HG02884 (cell line): Measurements from ENCODE around the gene RPTN.

ENCODE experiments used
- ATAC-seq: cut with Tn5 transposase; IDR thresholded peaks from one replicate; pipeline ENCODE4 v1.9.1; 2021; ENCODE audit warnings: mild to moderate bottlenecking, moderate library complexity; ENCODE audit not compliant: unreplicated experiment

The RPTN gene

GRCh38 chr1:152159144-152159543 lies at the start of gene RPTN:
Gene RPTN (minus strand): TSS chr1:152159228. CDS start chr1:152157889, 1,339 bp downstream.
- no peak for ATAC-seq

GRCh38 chr1:152198982-152199381 lies 40.0 kb upstream of the RPTN start:
- no peak for ATAC-seq

- no peak for ATAC-seq
Measured at GRCh38 chr1:152197361-152197941, 38.4 kb upstream of the RPTN start.

- ATAC-seq: no peak
Measured at GRCh38 chr1:152191711-152192110, 32.7 kb upstream of the RPTN start.

GRCh38 chr1:152191260-152191659 lies 32.2 kb upstream of the RPTN start:
- no peak for ATAC-seq

- ATAC-seq: no peak
Measured at GRCh38 chr1:152190589-152190988, 31.6 kb upstream of the RPTN start.

- no peak for ATAC-seq
Measured at GRCh38 chr1:152189657-152190442, 30.8 kb upstream of the RPTN start.

GRCh38 chr1:152188673-152189591 lies 29.9 kb upstream of the RPTN start:
- peak; percentile 65 for ATAC-seq

GRCh38 chr1:152186556-152187285 lies 27.7 kb upstream of the RPTN start:
- no peak for ATAC-seq

GRCh38 chr1:152185544-152186391 lies 26.7 kb upstream of the RPTN start:
- ATAC-seq: no peak

- no peak for ATAC-seq
Measured at GRCh38 chr1:152182944-152183361, 23.9 kb upstream of the RPTN start.

- ATAC-seq: no peak
Measured at GRCh38 chr1:152182431-152182830, 23.4 kb upstream of the RPTN start.

- no peak for ATAC-seq
Measured at GRCh38 chr1:152179566-152179965, 20.5 kb upstream of the RPTN start.

- ATAC-seq: no peak
Measured at GRCh38 chr1:152170287-152170905, 11.4 kb upstream of the RPTN start.

GRCh38 chr1:152169366-152170025 lies 10.5 kb upstream of the RPTN start:
- no peak for ATAC-seq

- ATAC-seq: no peak
Measured at GRCh38 chr1:152168535-152168868, 9.5 kb upstream of the RPTN start.

GRCh38 chr1:152167835-152168534 lies 9.0 kb upstream of the RPTN start:
- ATAC-seq: no peak

- ATAC-seq: no peak
Measured at GRCh38 chr1:152166966-152167365, 7.9 kb upstream of the RPTN start.
